LNCAP (cell line): Measurements from ENCODE around the gene DNAH17.

ENCODE experiments used
- TF ChIP-seq, protein P1 (sequence below): fragments of 450-650 bp; IDR thresholded peaks from 2 replicates; pipeline ENCODE4 v1.5.1; 2017; ENCODE audit warnings: mild to moderate bottlenecking

DNAH17 gene, protein sequence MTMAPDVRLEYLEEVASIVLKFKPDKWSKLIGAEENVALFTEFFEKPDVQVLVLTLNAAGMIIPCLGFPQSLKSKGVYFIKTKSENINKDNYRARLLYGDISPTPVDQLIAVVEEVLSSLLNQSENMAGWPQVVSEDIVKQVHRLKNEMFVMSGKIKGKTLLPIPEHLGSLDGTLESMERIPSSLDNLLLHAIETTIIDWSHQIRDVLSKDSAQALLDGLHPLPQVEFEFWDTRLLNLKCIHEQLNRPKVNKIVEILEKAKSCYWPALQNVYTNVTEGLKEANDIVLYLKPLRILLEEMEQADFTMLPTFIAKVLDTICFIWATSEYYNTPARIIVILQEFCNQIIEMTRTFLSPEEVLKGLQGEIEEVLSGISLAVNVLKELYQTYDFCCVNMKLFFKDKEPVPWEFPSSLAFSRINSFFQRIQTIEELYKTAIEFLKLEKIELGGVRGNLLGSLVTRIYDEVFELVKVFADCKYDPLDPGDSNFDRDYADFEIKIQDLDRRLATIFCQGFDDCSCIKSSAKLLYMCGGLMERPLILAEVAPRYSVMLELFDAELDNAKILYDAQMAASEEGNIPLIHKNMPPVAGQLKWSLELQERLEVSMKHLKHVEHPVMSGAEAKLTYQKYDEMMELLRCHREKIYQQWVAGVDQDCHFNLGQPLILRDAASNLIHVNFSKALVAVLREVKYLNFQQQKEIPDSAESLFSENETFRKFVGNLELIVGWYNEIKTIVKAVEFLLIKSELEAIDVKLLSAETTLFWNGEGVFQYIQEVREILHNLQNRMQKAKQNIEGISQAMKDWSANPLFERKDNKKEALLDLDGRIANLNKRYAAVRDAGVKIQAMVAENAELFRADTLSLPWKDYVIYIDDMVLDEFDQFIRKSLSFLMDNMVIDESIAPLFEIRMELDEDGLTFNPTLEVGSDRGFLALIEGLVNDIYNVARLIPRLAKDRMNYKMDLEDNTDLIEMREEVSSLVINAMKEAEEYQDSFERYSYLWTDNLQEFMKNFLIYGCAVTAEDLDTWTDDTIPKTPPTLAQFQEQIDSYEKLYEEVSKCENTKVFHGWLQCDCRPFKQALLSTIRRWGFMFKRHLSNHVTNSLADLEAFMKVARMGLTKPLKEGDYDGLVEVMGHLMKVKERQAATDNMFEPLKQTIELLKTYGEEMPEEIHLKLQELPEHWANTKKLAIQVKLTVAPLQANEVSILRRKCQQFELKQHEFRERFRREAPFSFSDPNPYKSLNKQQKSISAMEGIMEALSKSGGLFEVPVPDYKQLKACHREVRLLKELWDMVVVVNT (N-terminal part only)

DNA sequence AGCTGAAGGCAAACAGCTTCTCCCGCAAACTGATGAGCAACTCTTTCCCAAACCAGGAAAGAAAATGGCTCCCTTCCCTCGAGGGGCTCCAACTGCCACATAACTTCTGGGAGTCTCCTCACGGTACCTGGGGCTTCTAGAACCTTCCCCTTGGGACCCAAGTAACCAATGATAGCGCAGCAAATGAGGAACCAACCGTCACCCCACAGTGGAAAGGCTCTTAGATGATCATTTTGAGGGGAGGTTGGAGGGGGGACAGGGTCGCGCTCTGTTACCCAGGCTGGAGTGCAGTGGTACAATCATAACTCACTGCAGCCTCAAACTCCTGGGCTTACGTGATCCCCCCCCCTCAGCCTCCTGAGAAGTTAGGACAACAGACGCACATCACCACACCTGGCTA, at the start of gene DNAH17:
DNAH17 (minus strand) TSS at position 101 of the 400 bp plus-strand sequence. CDS start 2,339 bp downstream, outside the sequence.
- TF ChIP-seq, protein P1, sequence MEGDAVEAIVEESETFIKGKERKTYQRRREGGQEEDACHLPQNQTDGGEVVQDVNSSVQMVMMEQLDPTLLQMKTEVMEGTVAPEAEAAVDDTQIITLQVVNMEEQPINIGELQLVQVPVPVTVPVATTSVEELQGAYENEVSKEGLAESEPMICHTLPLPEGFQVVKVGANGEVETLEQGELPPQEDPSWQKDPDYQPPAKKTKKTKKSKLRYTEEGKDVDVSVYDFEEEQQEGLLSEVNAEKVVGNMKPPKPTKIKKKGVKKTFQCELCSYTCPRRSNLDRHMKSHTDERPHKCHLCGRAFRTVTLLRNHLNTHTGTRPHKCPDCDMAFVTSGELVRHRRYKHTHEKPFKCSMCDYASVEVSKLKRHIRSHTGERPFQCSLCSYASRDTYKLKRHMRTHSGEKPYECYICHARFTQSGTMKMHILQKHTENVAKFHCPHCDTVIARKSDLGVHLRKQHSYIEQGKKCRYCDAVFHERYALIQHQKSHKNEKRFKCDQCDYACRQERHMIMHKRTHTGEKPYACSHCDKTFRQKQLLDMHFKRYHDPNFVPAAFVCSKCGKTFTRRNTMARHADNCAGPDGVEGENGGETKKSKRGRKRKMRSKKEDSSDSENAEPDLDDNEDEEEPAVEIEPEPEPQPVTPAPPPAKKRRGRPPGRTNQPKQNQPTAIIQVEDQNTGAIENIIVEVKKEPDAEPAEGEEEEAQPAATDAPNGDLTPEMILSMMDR: no peak

DNA sequence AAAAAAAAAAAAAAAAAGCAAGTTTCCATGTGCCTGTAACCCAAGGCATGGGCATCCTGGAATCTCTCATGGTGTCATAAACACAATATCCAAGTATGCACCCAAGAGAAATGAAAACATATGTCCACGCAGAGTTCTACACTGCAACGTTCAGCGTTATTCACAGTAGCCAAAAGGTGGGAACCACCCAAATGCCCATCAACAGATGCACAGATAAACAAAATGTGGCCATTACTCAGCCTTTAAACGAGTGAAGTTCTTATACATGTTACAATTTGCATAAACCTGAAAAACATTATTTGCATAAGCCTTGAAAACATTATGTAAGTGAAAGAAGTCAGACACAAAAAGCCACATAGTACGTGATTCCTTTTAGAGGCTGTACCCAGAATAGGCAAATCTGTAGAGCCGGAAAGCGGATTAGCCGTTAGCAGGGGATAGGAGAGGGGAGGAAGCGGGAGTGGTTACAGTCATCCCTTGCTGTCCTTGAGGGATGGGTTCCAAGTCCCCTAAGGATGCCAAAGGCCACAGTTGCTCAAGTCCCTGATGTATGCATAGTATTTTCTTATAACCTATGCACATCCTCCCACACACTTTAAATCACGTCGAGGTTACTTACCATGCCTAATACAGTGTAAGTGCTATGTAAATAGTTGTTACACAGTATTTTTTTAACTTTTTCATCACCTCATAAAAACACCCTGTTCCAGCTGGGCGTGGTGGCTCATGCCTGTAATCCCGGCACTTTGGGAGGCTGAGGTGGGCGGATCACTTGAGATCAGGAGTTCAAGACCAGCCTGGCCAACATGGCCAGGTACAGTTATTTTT, 47.3 kb upstream of the DNAH17 start:
- TF ChIP-seq, protein P1: no peak

DNA sequence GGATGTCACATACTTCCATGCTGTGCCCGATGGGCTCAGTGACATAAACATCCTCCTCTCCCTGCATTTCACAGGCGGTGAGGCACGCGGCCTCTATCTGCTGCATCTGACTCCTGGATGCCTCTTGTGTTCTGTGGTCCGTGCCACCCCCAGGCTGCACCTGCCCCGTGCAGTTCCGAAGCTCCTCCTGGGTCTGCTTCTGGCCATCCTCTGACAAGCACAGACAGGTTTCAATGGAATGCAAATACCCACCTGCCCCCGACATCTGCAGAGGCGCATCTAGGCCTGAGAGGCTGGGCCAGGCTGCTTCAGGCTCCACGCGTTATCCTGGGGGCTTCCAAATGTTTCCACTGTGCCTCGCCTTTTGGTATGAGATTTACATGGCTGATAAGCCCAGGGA, 46.3 kb upstream of the DNAH17 start:
- TF ChIP-seq, protein P1: no peak

DNA sequence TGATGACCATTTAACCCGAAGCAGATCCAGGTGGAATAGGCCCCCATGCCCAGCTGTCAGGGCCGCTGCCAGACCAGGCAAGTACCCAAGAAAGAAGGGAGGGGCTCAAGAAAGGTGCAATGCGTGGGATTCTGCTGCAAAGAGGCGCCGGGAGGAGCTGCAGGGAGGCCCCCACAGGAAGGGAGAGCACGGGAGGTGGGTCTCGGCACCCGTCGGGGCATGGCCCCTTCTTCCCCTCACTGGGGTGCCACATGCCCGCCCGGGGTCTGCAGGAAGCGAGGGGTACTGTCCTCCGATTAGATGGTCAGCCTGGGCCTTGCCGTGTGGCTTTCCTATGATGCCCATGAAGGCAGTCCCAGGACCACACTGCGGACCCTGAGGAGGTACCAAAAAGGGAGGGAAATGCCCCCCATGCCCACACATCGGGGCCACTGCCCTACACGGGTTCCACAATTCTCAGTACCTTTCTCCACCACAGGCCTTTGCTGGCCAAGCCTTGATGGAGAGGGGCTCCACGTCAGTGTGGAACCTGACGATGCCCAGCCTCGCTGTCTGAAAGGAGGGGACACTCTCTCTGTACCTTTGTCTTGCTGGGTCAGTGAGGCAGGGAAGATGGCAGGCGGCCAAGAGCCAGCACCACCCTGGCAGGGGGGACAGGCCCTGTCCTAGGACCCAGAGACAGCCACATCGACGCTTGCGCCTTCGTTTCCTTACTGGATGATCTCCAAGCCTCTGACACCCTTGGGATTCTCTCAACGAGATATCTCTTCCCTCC, 45.5 kb upstream of the DNAH17 start:
- TF ChIP-seq, protein P1: no peak

DNA sequence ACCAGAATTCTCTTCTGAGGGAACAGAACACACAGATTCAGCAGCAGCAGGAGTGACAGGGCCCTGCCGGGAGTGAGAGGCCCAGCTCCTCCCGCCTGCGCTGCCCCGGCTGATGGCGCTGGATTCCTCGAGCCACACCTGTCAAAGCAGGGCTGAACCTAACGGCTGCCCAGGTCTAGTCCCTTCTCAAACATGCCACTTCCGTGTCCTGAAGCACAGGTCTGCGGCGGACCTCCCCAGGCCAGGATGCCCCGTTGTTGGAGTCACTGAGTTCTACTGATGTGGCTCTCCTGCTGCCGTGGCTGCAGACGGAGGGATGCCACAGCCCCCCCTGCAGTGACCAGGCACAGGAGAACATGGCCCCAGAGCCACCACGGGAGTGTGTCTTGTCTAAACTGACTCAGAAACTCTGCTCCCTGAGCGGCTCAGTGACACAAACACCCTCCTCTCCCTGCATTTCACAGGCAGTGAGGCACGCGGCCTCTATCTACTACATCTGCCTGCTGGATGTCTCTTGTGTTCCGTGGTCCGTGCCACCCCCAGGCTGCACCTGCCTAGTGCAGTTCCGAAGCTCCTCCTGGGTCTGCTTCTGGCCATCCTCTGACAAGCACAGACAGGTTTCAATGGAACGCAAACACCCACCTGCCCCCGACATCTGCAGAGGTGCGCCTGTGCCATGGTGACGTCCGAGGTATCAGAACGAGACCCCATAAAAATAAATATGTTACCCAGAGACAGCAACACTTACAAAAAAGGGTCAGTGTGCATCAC, 44.7 kb upstream of the DNAH17 start:
- TF ChIP-seq, protein P1: no peak

DNA sequence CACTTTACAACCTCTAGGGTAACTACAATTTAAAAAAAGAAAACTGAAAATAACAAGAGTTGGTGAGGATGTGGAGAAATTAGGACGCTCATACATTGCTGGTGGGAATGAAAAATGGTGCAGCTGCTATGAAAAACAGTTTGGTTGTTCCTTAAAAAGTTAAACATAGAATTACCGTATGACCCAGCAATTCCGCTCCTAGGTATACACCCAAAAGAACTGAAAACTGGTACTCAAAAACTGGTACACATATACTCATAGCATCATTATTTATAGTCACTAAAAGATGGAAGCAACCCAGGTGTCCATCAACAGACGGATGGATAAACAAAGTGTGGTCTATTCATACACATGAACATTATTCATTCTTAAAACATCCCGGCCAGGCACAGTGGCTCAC, 42.9 kb upstream of the DNAH17 start:
- TF ChIP-seq, protein P1: no peak
